ENCODE measurements around the gene PBX3.

PBX3 gene

DNA sequence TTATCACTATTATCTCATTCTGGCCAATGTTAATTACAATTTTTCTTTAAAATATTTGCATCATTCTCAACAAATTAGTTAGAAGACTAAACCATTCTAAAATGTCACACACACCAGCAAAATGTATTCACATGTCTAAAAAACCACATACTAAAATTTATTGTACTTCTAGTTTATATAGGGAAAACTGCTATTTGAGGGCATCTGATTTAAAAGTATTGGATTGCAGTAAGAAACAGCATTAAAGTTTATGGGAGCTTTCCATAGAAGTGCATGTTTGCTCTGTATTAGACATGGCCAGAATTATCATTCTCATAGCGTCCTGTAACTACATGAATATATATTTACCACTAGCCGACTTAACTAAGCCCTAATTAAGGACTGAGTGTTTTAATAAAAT lies 150.3 kb downstream of the PBX3 start:
- TF ChIP-seq, protein P1, sequence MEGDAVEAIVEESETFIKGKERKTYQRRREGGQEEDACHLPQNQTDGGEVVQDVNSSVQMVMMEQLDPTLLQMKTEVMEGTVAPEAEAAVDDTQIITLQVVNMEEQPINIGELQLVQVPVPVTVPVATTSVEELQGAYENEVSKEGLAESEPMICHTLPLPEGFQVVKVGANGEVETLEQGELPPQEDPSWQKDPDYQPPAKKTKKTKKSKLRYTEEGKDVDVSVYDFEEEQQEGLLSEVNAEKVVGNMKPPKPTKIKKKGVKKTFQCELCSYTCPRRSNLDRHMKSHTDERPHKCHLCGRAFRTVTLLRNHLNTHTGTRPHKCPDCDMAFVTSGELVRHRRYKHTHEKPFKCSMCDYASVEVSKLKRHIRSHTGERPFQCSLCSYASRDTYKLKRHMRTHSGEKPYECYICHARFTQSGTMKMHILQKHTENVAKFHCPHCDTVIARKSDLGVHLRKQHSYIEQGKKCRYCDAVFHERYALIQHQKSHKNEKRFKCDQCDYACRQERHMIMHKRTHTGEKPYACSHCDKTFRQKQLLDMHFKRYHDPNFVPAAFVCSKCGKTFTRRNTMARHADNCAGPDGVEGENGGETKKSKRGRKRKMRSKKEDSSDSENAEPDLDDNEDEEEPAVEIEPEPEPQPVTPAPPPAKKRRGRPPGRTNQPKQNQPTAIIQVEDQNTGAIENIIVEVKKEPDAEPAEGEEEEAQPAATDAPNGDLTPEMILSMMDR (IDR thresholded peaks at IDR 0.05; ENCODE audit: insufficient read depth, low read depth, low read length, missing control alignments), result no peak
- no peak for DNase-seq (ENCODE audit: low read depth)
- no peak overlapping the region for H3K4me3 ChIP-seq (ENCODE audit: low read depth, low read length)

DNA sequence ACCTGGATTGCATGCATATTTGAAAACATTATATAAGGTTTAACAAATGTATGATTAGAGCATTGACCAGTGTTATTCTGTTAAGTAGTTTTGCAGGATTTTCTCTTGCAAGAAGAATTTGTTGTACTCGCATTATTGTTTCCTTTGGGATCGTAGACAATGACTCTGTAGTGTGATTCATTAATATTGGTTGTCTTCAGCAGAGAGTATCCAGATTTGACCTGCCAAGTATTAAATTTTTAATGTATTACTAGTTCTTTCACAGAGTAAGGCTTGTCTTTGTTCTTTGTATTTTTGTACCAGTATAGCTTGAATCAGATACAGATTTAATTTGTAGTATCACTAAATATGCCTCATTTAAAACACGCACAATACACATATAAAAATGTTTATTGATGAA lies 155.0 kb downstream of the PBX3 start:
- H3K4me3 ChIP-seq (ENCODE audit: low read depth, low read length), result no peak overlapping the region
- TF ChIP-seq, protein P1 (IDR thresholded peaks at IDR 0.05; ENCODE audit: insufficient read depth, low read depth, low read length, missing control alignments), result no peak

DNA sequence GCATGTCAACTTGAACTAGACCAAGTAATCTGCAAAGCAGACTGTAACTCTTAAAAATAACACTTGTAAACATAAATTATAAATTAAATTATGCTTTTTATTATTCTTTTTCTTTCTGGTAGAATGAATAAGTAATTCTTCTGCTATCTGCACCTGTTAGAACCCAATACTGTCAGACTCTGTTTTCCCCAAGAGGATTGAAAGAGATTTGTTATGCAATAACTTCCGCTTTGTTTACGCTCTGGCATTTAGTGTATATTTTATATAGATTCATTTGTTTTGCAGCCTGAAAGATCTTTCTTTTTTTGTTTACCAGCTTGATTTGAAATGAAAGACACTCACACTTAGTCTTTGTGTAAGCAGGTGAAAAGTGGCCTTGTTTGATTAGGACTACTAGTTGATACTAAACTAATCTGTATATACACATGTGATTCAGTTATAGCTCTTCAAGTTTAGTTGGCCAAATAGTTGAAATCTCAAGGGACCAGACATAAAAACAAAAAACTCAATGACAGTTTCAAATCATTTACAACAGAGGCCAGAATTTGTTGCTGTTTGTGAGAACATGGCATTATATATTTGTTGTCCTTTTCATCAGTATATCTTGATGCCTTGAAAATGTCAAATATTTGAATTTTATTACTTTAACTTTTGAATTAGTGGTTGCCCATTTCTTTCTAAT lies 155.8 kb downstream of the PBX3 start:
- H3K4me3 ChIP-seq (ENCODE audit: low read depth, low read length), result no peak overlapping the region
- no peak for DNase-seq (ENCODE audit: low read depth)
- TF ChIP-seq, protein P1 (IDR thresholded peaks at IDR 0.05; ENCODE audit: insufficient read depth, low read depth, low read length, missing control alignments), result no peak

More for the DNA sequence above, 155.0 kb downstream of the PBX3 start:
- DNase-seq (ENCODE audit: low read depth), result no peak

DNA sequence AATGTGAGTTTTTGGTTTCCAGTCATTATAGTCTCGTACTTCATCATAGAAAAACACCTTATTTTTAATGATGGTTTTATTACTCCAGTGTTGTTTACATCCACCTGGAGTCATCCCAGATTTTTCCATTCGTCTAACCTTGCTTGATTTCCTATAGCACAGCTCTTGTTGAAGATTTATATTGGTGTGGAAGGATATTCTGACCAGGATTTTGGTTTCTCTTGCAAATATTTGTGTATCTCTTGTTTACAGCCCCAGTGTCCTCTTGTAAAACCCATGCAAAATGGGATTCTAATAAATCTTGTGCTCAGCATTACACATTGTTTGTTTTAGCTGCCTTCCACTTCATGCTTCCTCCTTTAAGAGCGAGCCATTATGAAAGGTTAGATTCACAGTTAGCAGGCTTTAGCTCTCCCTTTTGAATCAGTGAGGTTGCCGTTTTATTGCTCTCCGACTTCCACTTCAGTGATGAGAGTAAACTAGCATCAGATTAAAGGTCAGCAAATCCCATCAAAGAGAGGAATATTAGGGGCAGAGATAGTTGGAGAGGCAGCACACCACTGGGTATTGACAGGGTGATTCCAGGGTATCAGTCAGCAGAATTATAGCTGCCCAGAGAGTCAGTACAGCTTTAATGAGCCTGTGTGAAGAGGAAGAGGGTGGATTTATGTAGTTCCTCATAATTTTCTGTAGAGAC lies 157.1 kb downstream of the PBX3 start:
- no peak overlapping the region for H3K4me3 ChIP-seq (ENCODE audit: low read depth, low read length)
- TF ChIP-seq, protein P1 (IDR thresholded peaks at IDR 0.05; ENCODE audit: insufficient read depth, low read depth, low read length, missing control alignments), result no peak
- no peak for DNase-seq (ENCODE audit: low read depth)

DNA sequence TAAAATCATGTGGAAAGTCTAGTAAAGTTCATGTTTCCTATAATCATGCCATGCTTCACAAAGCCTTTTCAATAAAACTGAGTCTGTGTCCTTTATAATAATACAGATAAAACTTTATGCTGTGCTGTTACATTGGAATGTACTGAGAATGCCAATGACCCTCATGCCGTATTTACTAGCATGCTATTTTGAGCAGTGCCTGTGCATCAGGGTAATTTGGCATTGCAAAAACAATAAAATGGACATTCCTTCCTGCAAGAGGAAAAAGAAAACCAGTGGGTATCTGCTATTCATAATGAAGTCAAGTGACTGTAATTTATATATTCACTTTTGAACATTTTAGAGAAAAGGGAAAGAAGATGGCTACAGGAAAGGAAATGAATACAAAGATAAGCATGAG lies 159.0 kb downstream of the PBX3 start:
- no peak overlapping the region for H3K4me3 ChIP-seq (ENCODE audit: low read depth, low read length)
- TF ChIP-seq, protein P1 (IDR thresholded peaks at IDR 0.05; ENCODE audit: insufficient read depth, low read depth, low read length, missing control alignments), result no peak
- no peak for DNase-seq (ENCODE audit: low read depth)

DNA sequence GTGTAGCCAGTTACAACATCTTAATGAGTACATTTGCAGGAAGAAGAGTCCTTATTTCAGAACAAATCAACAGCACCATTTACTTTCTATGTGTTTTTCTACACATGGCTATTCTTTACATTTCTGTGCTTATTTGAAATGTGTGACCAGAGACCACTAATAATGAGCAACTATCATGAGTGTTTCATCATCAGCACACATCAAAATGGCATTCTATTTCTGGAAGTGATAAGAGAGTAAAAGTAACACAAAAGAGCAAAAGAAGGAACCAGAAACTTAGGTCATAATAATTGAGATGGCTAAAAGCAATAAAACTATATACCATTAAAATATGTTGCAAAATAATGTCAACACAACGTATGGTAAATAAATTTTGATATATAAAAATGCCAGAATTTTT lies 159.7 kb downstream of the PBX3 start:
- no peak overlapping the region for H3K4me3 ChIP-seq (ENCODE audit: low read depth, low read length)
- TF ChIP-seq, protein P1 (IDR thresholded peaks at IDR 0.05; ENCODE audit: insufficient read depth, low read depth, low read length, missing control alignments), result no peak
- no peak for DNase-seq (ENCODE audit: low read depth)
